ENCODE results near the gene GOLGB1.

DNA sequence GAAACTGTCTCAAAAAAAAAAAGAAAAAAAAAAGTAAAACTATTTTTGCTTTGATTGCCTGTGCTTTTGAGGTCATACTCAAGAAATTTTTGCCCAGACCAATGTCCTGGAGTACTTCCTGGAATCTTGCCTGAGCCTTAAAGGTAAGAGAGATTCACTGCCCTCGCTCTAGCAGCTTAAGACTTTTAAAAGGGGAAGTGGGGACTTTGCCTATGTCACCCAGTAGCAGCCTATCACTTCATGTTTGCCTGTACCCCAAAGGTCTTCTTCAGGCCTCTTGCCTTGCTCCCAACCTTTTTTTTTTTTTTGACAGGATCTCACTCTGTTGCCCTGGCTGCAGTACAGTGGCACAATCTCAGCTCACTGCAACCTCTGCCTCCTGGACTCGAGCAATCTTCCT is 18.9 kb upstream of the GOLGB1 start:
- TF ChIP-seq, protein P1, sequence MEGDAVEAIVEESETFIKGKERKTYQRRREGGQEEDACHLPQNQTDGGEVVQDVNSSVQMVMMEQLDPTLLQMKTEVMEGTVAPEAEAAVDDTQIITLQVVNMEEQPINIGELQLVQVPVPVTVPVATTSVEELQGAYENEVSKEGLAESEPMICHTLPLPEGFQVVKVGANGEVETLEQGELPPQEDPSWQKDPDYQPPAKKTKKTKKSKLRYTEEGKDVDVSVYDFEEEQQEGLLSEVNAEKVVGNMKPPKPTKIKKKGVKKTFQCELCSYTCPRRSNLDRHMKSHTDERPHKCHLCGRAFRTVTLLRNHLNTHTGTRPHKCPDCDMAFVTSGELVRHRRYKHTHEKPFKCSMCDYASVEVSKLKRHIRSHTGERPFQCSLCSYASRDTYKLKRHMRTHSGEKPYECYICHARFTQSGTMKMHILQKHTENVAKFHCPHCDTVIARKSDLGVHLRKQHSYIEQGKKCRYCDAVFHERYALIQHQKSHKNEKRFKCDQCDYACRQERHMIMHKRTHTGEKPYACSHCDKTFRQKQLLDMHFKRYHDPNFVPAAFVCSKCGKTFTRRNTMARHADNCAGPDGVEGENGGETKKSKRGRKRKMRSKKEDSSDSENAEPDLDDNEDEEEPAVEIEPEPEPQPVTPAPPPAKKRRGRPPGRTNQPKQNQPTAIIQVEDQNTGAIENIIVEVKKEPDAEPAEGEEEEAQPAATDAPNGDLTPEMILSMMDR (conservative IDR thresholded peaks at IDR 0.05 in 1 of 2, IDR thresholded peaks at IDR 0.05 in 1 of 2; ENCODE audit: extremely low read depth in 1 of 2, insufficient read depth in 1 of 2, low read depth in 1 of 2, low read length in 2 of 2) = no peak
- TF ChIP-seq EZH2 (IDR thresholded peaks at IDR 0.05; ENCODE audit: borderline replicate concordance, low read length) = no peak
